Fibroblast of mammary gland (primary cell): Measurements from ENCODE around the gene JPT2.
"Not testable (repeated sequence)": the region's sequence is repeated elsewhere in the genome, so short reads cannot be mapped to it uniquely, and the experiment has no call there.

Experiments used
- DNase-seq: peaks from one replicate; pipeline ENCODE4 v3.0.0-alpha.2; 2010; ENCODE audit warnings: low read depth
- H3K4me3 ChIP-seq: 2 replicates; pipeline ENCODE4 v1.5.1; 2011; ENCODE audit warnings: low read depth, mild to moderate bottlenecking, low read length, moderate library complexity; ENCODE audit not compliant: control insufficient read depth
- CTCF ChIP-seq: conservative IDR thresholded peaks from 2 replicates; pipeline ENCODE4 v1.5.1; 2011; ENCODE audit warnings: low read depth, low read length, inconsistent platforms; ENCODE audit not compliant: control insufficient read depth, insufficient read depth

The JPT2 gene

GRCh38 chr16:1731073-1731472, 53.0 kb downstream of the JPT2 start:
- DNase-seq: no peak
- no peak for TF ChIP-seq CTCF

GRCh38 chr16:1731603-1732002, 53.5 kb downstream of the JPT2 start:
- H3K4me3 ChIP-seq: no peak overlapping the region
- TF ChIP-seq CTCF: no peak
- DNase-seq: no peak

More at GRCh38 chr16:1731073-1731472, 53.0 kb downstream of the JPT2 start:
- H3K4me3 ChIP-seq: no peak overlapping the region

- no peak for TF ChIP-seq CTCF
- DNase-seq: no peak
- no peak overlapping the region for H3K4me3 ChIP-seq
These were observed 54.0 kb downstream of the JPT2 start for GRCh38 chr16:1732071-1732470.

GRCh38 chr16:1732551-1732987, 54.5 kb downstream of the JPT2 start:
- not testable (repeated sequence) for H3K4me3 ChIP-seq, DNase-seq

- no peak for DNase-seq
- H3K4me3 ChIP-seq: no peak overlapping the region
- TF ChIP-seq CTCF: no peak
These were observed 56.0 kb downstream of the JPT2 start for GRCh38 chr16:1734123-1734522.

- DNase-seq: no peak
- no peak for TF ChIP-seq CTCF
These were observed 56.7 kb downstream of the JPT2 start for GRCh38 chr16:1734816-1735215.

GRCh38 chr16:1740234-1740633, 62.2 kb downstream of the JPT2 start:
- H3K4me3 ChIP-seq: no peak overlapping the region
- DNase-seq: no peak
- TF ChIP-seq CTCF: no peak

More at GRCh38 chr16:1734816-1735215, 56.7 kb downstream of the JPT2 start:
- H3K4me3 ChIP-seq: no peak overlapping the region
